ENCODE measurements around the gene EYS.

EYS gene

DNA sequence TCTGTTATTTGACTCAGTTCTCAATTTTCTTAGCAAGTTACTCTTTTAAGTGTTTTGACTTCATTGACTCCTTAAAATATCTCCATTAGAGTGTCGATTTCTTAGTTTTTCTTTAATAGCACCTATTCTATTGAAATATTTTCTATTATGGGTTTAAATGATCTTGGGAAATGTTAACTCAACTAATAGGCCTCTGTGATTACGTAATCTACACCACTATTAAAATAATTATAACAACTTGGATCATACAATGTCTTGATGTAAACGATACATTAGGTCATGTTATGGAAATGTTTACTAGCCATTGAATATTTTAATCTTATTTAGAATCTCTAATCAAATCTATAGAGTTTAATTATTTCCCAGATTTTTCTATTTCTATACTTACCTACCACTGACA, 550.0 kb downstream of the EYS start:
- TF ChIP-seq, protein P1, sequence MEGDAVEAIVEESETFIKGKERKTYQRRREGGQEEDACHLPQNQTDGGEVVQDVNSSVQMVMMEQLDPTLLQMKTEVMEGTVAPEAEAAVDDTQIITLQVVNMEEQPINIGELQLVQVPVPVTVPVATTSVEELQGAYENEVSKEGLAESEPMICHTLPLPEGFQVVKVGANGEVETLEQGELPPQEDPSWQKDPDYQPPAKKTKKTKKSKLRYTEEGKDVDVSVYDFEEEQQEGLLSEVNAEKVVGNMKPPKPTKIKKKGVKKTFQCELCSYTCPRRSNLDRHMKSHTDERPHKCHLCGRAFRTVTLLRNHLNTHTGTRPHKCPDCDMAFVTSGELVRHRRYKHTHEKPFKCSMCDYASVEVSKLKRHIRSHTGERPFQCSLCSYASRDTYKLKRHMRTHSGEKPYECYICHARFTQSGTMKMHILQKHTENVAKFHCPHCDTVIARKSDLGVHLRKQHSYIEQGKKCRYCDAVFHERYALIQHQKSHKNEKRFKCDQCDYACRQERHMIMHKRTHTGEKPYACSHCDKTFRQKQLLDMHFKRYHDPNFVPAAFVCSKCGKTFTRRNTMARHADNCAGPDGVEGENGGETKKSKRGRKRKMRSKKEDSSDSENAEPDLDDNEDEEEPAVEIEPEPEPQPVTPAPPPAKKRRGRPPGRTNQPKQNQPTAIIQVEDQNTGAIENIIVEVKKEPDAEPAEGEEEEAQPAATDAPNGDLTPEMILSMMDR (IDR thresholded peaks at IDR 0.05; ENCODE audit: extremely low read depth, missing control alignments), result no peak
- no peak for DNase-seq (ENCODE audit: low spot score)

DNA sequence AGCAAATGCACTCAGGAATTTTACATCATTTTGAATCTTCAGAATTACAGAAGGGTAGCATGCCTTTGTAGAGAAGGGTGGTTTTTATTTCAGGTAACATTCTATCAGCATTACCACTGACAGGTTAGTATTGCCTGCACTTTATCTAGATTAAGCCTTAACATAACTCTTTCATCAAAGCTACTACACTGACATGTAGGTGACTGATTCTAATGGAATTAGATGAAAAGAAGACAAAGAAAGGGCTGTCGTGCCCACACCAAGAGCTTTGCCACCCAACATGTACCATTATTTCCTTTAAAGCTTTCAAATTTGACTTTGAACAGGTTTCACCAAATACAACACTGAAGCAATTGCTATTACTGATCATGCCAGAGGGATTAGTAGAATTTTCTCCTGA, 551.9 kb downstream of the EYS start:
- no peak for DNase-seq (ENCODE audit: low spot score)
- TF ChIP-seq, protein P1 (IDR thresholded peaks at IDR 0.05; ENCODE audit: extremely low read depth, missing control alignments), result no peak

DNA sequence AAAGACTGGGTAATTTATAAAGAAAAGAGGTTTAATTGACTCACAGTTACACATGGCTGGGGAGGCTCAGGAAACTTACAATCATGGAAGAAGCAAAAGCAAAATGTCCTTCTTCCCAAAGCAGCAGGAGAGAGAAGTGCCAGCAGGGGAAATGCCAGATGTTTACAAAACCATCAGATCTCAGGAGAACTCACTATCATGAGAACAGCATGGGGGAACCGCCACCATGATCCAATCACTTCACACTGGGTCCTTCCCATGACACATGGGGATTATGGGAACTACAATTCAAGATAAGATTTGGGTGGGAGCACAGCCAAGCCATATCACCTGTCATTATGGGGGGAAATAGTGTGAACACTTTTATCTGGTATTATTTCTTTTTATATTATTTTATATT, 557.2 kb downstream of the EYS start:
- no peak for DNase-seq (ENCODE audit: low spot score)
- TF ChIP-seq, protein P1 (IDR thresholded peaks at IDR 0.05; ENCODE audit: extremely low read depth, missing control alignments), result no peak

DNA sequence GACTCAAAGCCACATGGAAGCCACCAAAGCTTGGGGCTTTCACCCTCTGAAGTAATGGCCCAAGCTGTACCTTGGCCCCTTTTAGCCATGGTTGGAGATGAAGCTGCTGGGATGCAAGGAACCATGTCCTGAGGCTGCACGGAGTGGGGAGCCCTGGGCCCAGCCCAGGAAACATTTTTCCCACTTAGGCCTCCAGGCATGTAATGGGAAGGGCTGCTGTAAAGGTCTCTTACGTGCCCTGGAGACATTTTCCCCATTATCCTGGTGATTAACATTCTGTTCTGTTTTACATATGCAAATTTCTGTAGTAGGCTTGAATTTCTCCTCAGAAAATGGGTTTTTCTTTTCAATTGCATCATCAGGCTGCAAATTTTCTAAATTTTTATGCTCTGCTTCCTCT, 558.2 kb downstream of the EYS start:
- TF ChIP-seq, protein P1 (IDR thresholded peaks at IDR 0.05; ENCODE audit: extremely low read depth, missing control alignments), result no peak
- no peak for DNase-seq (ENCODE audit: low spot score)

DNA sequence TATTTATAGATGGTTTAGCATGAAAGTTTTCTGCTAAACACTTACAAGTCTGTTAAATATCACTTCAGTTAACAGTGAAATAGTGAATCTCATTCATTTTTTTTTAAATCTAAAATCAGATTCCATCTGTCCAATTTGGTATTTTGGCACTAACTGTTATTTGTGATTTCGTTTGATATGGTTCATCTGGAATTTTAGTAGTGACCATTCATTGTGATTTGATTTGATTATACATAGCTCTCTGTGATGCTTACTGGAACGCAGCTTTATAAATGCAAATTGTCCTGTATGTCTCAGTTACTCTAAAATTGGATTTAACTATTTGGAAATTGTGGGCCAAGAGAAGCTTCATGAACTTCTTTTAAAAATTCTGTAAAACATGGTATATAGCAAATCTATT, 571.5 kb downstream of the EYS start:
- TF ChIP-seq, protein P1 (IDR thresholded peaks at IDR 0.05; ENCODE audit: extremely low read depth, missing control alignments), result no peak
- DNase-seq (ENCODE audit: low spot score), result no peak

DNA sequence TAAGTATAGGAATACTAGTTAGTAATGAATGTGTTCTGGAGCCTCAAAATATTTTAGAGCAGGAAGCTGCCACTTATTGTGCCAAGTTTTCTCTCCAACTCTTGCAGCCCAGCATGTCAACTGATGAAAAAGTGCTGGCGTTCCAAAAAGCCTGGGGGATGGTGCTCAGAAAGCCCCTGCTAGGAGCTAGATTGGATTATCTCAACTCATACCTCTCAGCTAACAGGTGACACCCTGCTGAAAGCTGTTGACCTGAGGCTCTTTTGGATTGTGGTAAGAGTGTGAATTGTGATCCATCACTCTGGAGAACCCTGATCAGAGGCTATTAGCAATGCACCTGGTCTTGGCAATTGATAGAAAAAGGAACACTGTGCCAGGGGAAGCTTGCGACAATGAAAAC, 580.4 kb downstream of the EYS start:
- DNase-seq (ENCODE audit: low spot score), result no peak
- TF ChIP-seq, protein P1 (IDR thresholded peaks at IDR 0.05; ENCODE audit: extremely low read depth, missing control alignments), result no peak

DNA sequence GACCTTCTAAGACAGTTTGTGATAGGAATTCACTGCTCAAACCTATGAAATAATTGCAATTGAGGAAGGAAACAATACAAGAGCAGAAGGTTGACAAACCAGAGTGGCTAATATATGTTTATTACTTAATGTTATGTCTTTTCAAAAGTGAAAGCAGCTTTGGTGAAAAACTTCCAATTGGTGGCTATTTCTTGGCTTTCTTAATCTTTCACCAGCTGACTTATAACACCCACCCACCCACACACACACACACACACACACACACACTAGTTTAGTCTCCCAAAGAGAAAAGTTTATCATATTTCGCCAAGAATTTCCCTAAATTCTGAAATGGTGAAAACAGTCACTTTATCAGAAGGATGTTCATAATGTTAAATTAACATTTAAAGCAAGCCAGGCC, 583.5 kb downstream of the EYS start:
- TF ChIP-seq, protein P1 (IDR thresholded peaks at IDR 0.05; ENCODE audit: extremely low read depth, missing control alignments), result no peak
- no peak for DNase-seq (ENCODE audit: low spot score)

All from GM20000 (cell line).